Loucy (cell line): ENCODE measurements around the gene PACSIN1.

Source experiments
- H2AFZ ChIP-seq: fragments of 200-600 bp; sonication (generic); 2 replicates; pipeline ENCODE4 v1.6.0; 2016; ENCODE audit warnings: antibody characterized with exemption, mild to moderate bottlenecking, low read length, moderate library complexity
- H3F3A ChIP-seq: fragments of 200-600 bp; 2 replicates; pipeline ENCODE4 v1.6.0; 2016; ENCODE audit warnings: antibody characterized with exemption, low read depth, mild to moderate bottlenecking
- H3K27me3 ChIP-seq: fragments of 200-600 bp; sonication (generic); 2 replicates; pipeline ENCODE4 v1.6.1; 2014; ENCODE audit warnings: low read length, mild to moderate bottlenecking; ENCODE audit not compliant: insufficient read depth, poor library complexity, severe bottlenecking
- H3K36me3 ChIP-seq: fragments of 200-600 bp; sonication (generic); 2 replicates; pipeline ENCODE4 v1.6.1; 2016; ENCODE audit warnings: low read length; ENCODE audit not compliant: insufficient read depth
- H3K4me1 ChIP-seq: fragments of 200-600 bp; sonication (generic); 2 replicates; pipeline ENCODE4 v1.5.1; 2014; ENCODE audit warnings: low read length, mild to moderate bottlenecking; ENCODE audit not compliant: insufficient read depth, poor library complexity, severe bottlenecking
- H3K4me2 ChIP-seq: fragments of 200-600 bp; sonication (generic); 2 replicates; pipeline ENCODE4 v1.6.0; 2014; ENCODE audit warnings: antibody characterized with exemption, low read length, low read depth, mild to moderate bottlenecking; ENCODE audit not compliant: poor library complexity, severe bottlenecking
- H3K4me3 ChIP-seq: fragments of 200-600 bp; sonication (generic); 2 replicates; pipeline ENCODE4 v1.5.1; 2014; ENCODE audit warnings: low read length, mild to moderate bottlenecking, mixed read lengths; ENCODE audit not compliant: poor library complexity, severe bottlenecking
- H3K79me2 ChIP-seq: fragments of 200-600 bp; sonication (generic); 2 replicates; pipeline ENCODE4 v1.6.1; 2014; ENCODE audit warnings: low read length; ENCODE audit not compliant: insufficient read depth
- H3K9ac ChIP-seq: fragments of 200-600 bp; sonication (generic); 2 replicates; pipeline ENCODE4 v1.6.0; 2014; ENCODE audit warnings: mild to moderate bottlenecking, low read depth, low read length, moderate library complexity; ENCODE audit not compliant: poor library complexity, severe bottlenecking
- H3K9me2 ChIP-seq: fragments of 200-600 bp; sonication (generic); replicated peaks from 2 replicates; pipeline ENCODE4 v1.6.1; 2016; ENCODE audit warnings: low read depth, low read length, mixed read lengths
- H3K9me3 ChIP-seq: fragments of 200-600 bp; sonication (generic); 2 replicates; pipeline ENCODE4 v1.6.1; 2014; ENCODE audit warnings: mild to moderate bottlenecking, antibody characterized with exemption, low read length, low read depth; ENCODE audit not compliant: insufficient read depth
- H4K20me1 ChIP-seq: fragments of 200-600 bp; sonication (generic); 2 replicates; pipeline ENCODE4 v1.6.0; 2014; ENCODE audit warnings: antibody characterized with exemption, low read length, mild to moderate bottlenecking; ENCODE audit not compliant: insufficient read depth, poor library complexity, severe bottlenecking
- EZH2phosphoT487 ChIP-seq: fragments of 200-600 bp; IDR thresholded peaks from 2 replicates; pipeline ENCODE4 v1.6.1; 2018; ENCODE audit warnings: antibody characterized with exemption, mild to moderate bottlenecking, moderate library complexity, borderline replicate concordance
- TF ChIP-seq, protein P1 (sequence below): fragments of 200-600 bp; sonication (generic); conservative IDR thresholded peaks from 2 replicates; pipeline ENCODE4 v1.5.1; 2014; ENCODE audit warnings: mild to moderate bottlenecking, antibody characterized with exemption, low read length

The PACSIN1 gene

DNA sequence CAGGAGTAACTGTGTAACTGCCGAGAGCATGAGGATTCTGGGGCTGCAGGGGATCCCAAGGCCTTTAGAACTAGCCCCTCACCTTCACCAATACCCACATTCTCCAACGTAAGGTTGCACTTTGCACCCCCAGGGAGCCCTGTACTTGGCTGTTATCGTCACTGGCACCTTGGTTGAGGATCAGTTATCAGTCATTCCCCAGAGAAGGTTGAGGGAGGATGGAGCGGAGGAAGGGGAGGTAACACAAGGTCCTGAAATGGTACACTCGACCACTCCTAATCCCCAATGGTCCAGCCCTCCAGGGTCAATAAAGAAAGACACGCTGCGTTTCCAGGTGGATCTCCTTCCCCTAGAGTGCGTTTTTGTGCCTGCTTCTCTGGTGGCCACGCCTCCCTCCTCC lies 91.4 kb downstream of the PACSIN1 start:
- no peak overlapping the region for H3K4me2 ChIP-seq
- no peaks in the 10 kb centered on the region for H3K79me2 ChIP-seq
- no peak overlapping the region for H2AFZ ChIP-seq
- TF ChIP-seq EZH2phosphoT487: no peak
- TF ChIP-seq, protein P1, sequence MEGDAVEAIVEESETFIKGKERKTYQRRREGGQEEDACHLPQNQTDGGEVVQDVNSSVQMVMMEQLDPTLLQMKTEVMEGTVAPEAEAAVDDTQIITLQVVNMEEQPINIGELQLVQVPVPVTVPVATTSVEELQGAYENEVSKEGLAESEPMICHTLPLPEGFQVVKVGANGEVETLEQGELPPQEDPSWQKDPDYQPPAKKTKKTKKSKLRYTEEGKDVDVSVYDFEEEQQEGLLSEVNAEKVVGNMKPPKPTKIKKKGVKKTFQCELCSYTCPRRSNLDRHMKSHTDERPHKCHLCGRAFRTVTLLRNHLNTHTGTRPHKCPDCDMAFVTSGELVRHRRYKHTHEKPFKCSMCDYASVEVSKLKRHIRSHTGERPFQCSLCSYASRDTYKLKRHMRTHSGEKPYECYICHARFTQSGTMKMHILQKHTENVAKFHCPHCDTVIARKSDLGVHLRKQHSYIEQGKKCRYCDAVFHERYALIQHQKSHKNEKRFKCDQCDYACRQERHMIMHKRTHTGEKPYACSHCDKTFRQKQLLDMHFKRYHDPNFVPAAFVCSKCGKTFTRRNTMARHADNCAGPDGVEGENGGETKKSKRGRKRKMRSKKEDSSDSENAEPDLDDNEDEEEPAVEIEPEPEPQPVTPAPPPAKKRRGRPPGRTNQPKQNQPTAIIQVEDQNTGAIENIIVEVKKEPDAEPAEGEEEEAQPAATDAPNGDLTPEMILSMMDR: no peak
- no peaks in the 10 kb centered on the region for H3K9me2 ChIP-seq
- H3K27me3 ChIP-seq: no peaks in the 10 kb centered on the region
- no peak overlapping the region for H3K4me3 ChIP-seq
- H3K36me3 ChIP-seq: no peaks in the 10 kb centered on the region
- no peaks in the 10 kb centered on the region for H4K20me1 ChIP-seq
- no peaks in the 10 kb centered on the region for H3F3A ChIP-seq
- peaks cover 5% of the 10 kb centered on the region for H3K4me1 ChIP-seq
- H3K9ac ChIP-seq: no peak overlapping the region
- no peaks in the 10 kb centered on the region for H3K9me3 ChIP-seq

DNA sequence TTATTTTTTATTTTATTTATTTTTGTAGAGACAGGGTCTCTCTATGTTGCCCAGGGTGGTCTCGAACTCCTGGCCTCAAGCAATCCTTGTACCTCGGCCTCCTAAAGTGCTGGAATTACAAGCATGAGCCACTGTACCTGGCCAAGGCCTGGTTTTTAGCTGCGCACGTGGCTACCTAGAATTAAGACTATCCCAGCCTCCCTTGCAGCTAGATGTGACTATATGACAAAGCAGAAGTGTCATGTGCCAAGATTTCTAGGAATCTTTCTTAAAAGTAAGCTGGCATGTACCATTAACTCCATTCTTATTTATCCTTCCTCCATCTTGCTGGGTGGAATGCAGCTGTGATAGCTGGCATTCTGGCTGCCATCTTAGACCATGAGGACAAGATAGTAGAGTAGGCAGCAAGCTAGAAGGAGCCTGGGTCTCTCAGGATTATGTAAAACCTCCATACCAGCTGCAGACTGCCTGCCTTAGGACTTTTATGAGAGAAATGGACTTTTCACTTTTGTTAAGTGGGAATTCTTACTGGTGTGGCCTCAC lies 92.4 kb downstream of the PACSIN1 start:
- Histone ChIP-seq H3K79me2 (no peaks in the 10 kb centered on the region), H3K9me2 (no peaks in the 10 kb centered on the region), H2AFZ (no peak overlapping the region), H3K36me3 (no peaks in the 10 kb centered on the region), H3K9me3 (no peaks in the 10 kb centered on the region), H3K4me2 (no peak overlapping the region), H3F3A (no peaks in the 10 kb centered on the region), H3K9ac (no peak overlapping the region), H3K4me3 (no peak overlapping the region), H3K27me3 (no peaks in the 10 kb centered on the region), H3K4me1 (peaks cover 5% of the 10 kb centered on the region), H4K20me1 (no peaks in the 10 kb centered on the region)
- TF ChIP-seq, protein P1: no peak
- no peak for TF ChIP-seq EZH2phosphoT487

DNA sequence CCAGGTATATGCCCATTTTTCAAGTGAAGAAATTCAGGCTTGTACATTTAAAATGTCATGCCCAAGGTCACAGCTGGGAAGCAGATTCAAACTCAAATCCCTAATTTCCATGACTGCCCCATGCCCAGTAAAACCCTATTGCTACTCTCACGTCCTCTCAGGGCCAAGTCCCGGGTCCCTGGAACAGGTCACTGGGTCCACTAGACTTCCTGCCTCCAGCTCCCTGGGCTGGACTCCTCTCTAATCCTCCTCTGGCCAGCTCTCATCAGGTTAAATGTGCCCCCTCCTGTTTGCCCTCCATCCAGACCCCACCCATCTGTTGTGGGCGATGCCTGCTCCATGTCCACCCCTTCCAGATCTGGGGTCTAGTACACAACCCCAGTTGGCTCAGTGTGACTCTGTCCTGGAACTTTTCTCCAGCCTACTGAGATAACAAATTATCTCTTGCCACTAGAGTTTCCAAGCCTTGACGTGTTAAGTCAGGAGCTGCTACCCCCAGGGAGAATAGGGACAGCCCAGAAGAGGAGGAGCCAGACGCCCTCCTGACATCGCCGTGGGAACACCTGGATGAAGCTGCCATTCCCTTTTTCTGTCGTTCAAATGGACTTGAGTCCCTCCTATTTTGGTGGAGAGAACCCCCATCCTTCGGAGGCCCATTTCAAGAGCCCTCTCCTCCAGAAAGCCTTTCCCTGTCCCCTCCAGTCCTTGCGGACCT lies 93.9 kb downstream of the PACSIN1 start:
- Histone ChIP-seq H3K9me3 (no peaks in the 10 kb centered on the region), H4K20me1 (no peaks in the 10 kb centered on the region), H3F3A (no peaks in the 10 kb centered on the region), H3K4me2 (no peak overlapping the region), H3K36me3 (no peaks in the 10 kb centered on the region), H3K27me3 (no peaks in the 10 kb centered on the region), H3K4me3 (no peak overlapping the region), H3K9ac (no peak overlapping the region), H3K4me1 (no peaks in the 10 kb centered on the region), H3K9me2 (no peaks in the 10 kb centered on the region), H3K79me2 (no peaks in the 10 kb centered on the region), H2AFZ (no peak overlapping the region)
- TF ChIP-seq EZH2phosphoT487: no peak
- TF ChIP-seq, protein P1: no peak
